ENCODE measurements around the gene RYR3.

Gene RYR3

GRCh38 chr15:33844597-33844996, 533.8 kb downstream of the RYR3 start:
- H3K4me3 ChIP-seq (ENCODE audit: low read length): no peak overlapping the region
- no peaks in the 10 kb centered on the region for H3K79me2 ChIP-seq (ENCODE audit: low read length)
- H3K27ac ChIP-seq (ENCODE audit: low read length): no peak overlapping the region
- H4K20me1 ChIP-seq (ENCODE audit: insufficient read depth, low read length): no peaks in the 10 kb centered on the region
- no peak overlapping the region for H2AFZ ChIP-seq (ENCODE audit: low read length)
- no peaks in the 10 kb centered on the region for H3K4me1 ChIP-seq (ENCODE audit: low read length)
- H3K9me3 ChIP-seq (replicated peaks; ENCODE audit: insufficient read depth, low read length): no peaks in the 10 kb centered on the region
- TF ChIP-seq EZH2phosphoT487 (IDR thresholded peaks at IDR 0.05; ENCODE audit: low read length) (no peak), CTCF (IDR thresholded peaks at IDR 0.05; ENCODE audit: low read length) (no peak), EZH2 (optimal IDR thresholded peaks at IDR 0.05; ENCODE audit: low read depth, low read length) (no peak)
- H3K36me3 ChIP-seq (replicated peaks; ENCODE audit: insufficient read depth, low read length): no peaks in the 10 kb centered on the region
- DNase-seq: no peak
- H3F3A ChIP-seq (ENCODE audit: insufficient read depth, low read length): no peaks in the 10 kb centered on the region
- no peak overlapping the region for H3K9ac ChIP-seq (ENCODE audit: low read length)
- H3K9me2 ChIP-seq (replicated peaks; ENCODE audit: insufficient read depth, low read length): no peaks in the 10 kb centered on the region
- no peaks in the 10 kb centered on the region for H3K27me3 ChIP-seq (replicated peaks; ENCODE audit: insufficient read depth, low read length)
- no peak overlapping the region for H3K4me2 ChIP-seq (ENCODE audit: low read depth, low read length)

- no peaks in the 10 kb centered on the region for H3K36me3 ChIP-seq (replicated peaks; ENCODE audit: insufficient read depth, low read length)
- no peak for DNase-seq
- no peak overlapping the region for H3K9ac ChIP-seq (ENCODE audit: low read length)
- H3K4me2 ChIP-seq (ENCODE audit: low read depth, low read length): no peak overlapping the region
- TF ChIP-seq EZH2phosphoT487 (IDR thresholded peaks at IDR 0.05; ENCODE audit: low read length) (no peak), CTCF (IDR thresholded peaks at IDR 0.05; ENCODE audit: low read length) (no peak), EZH2 (optimal IDR thresholded peaks at IDR 0.05; ENCODE audit: low read depth, low read length) (no peak)
- no peaks in the 10 kb centered on the region for H4K20me1 ChIP-seq (ENCODE audit: insufficient read depth, low read length)
- H3K9me2 ChIP-seq (replicated peaks; ENCODE audit: insufficient read depth, low read length): no peaks in the 10 kb centered on the region
- no peaks in the 10 kb centered on the region for H3K4me1 ChIP-seq (ENCODE audit: low read length)
- H3K79me2 ChIP-seq (ENCODE audit: low read length): no peaks in the 10 kb centered on the region
- no peak overlapping the region for H3K4me3 ChIP-seq (ENCODE audit: low read length)
- no peak overlapping the region for H3K27ac ChIP-seq (ENCODE audit: low read length)
- H2AFZ ChIP-seq (ENCODE audit: low read length): no peak overlapping the region
- H3F3A ChIP-seq (ENCODE audit: insufficient read depth, low read length): no peaks in the 10 kb centered on the region
- no peaks in the 10 kb centered on the region for H3K27me3 ChIP-seq (replicated peaks; ENCODE audit: insufficient read depth, low read length)
- H3K9me3 ChIP-seq (replicated peaks; ENCODE audit: insufficient read depth, low read length): no peaks in the 10 kb centered on the region
Observed at GRCh38 chr15:33846142-33846541, 535.4 kb downstream of the RYR3 start.

GRCh38 chr15:33846862-33847261, 536.1 kb downstream of the RYR3 start:
- Histone ChIP-seq H3K4me1 (ENCODE audit: low read length) (no peaks in the 10 kb centered on the region), H3K9me2 (replicated peaks; ENCODE audit: insufficient read depth, low read length) (no peaks in the 10 kb centered on the region), H3K27ac (ENCODE audit: low read length) (no peak overlapping the region), H2AFZ (ENCODE audit: low read length) (no peak overlapping the region), H3K36me3 (replicated peaks; ENCODE audit: insufficient read depth, low read length) (no peaks in the 10 kb centered on the region), H4K20me1 (ENCODE audit: insufficient read depth, low read length) (no peaks in the 10 kb centered on the region), H3K79me2 (ENCODE audit: low read length) (no peaks in the 10 kb centered on the region), H3K27me3 (replicated peaks; ENCODE audit: insufficient read depth, low read length) (no peaks in the 10 kb centered on the region), H3K4me2 (ENCODE audit: low read depth, low read length) (no peak overlapping the region), H3F3A (ENCODE audit: insufficient read depth, low read length) (no peaks in the 10 kb centered on the region), H3K9ac (ENCODE audit: low read length) (no peak overlapping the region), H3K4me3 (ENCODE audit: low read length) (no peak overlapping the region), H3K9me3 (replicated peaks; ENCODE audit: insufficient read depth, low read length) (no peaks in the 10 kb centered on the region)
- no peak for TF ChIP-seq EZH2 (optimal IDR thresholded peaks at IDR 0.05; ENCODE audit: low read depth, low read length)
- TF ChIP-seq EZH2phosphoT487 (IDR thresholded peaks at IDR 0.05; ENCODE audit: low read length): no peak
- no peak for TF ChIP-seq CTCF (IDR thresholded peaks at IDR 0.05; ENCODE audit: low read length)
- no peak for DNase-seq
